GM12878 (cell line): Measurements from ENCODE around the gene SLC16A10.

Experiments used
- CTCF ChIP-seq, 3 experiments: IDR thresholded peaks in 2 of 3; conservative IDR thresholded peaks in 1 of 3; 2 replicates each; pipeline ENCODE4 v1.5.1; 2011; ENCODE audit warnings: low read depth in 3 of 3, low read length in 3 of 3, mild to moderate bottlenecking in 3 of 3, control low read depth in 2 of 3, moderate library complexity in 2 of 3, inconsistent platforms in 1 of 3, mixed read lengths in 1 of 3; ENCODE audit not compliant: control insufficient read depth in 2 of 3, insufficient read depth in 1 of 3; ENCODE audit errors: extremely low read depth in 1 of 3
- EP300 ChIP-seq, 2 experiments: fragments of 150-350 bp in 1 of 2; IDR thresholded peaks; 2 replicates each; pipeline ENCODE4 v1.6.1; 2011 to 2012; ENCODE audit warnings: low read depth in 2 of 2, low read length in 2 of 2, borderline replicate concordance in 1 of 2, improper control_type of control experiment in 1 of 2, inconsistent platforms in 1 of 2; ENCODE audit not compliant: control insufficient read depth in 1 of 2
- ESRRA ChIP-seq: IDR thresholded peaks from 2 replicates; pipeline ENCODE4 v1.6.1; 2012; ENCODE audit warnings: mild to moderate bottlenecking, low read length, improper control_type of control experiment
- HCFC1 ChIP-seq: fragments of 150-350 bp; IDR thresholded peaks from 2 replicates; pipeline ENCODE4 v1.6.1; 2014; ENCODE audit warnings: low read length
- MAX ChIP-seq: IDR thresholded peaks from 2 replicates; pipeline ENCODE4 v1.6.1; 2012; ENCODE audit warnings: low read depth, low read length, improper control_type of control experiment
- MTA2 ChIP-seq: fragments of 450-650 bp; IDR thresholded peaks from 2 replicates; pipeline ENCODE4 v1.6.1; 2016; ENCODE audit warnings: low read depth, mild to moderate bottlenecking, moderate library complexity
- POLR2AphosphoS5 ChIP-seq: IDR thresholded peaks from 2 replicates; pipeline ENCODE4 v1.6.1; 2011; ENCODE audit warnings: mild to moderate bottlenecking, low read length, inconsistent platforms
- RFX5 ChIP-seq: IDR thresholded peaks from 2 replicates; pipeline ENCODE4 v1.6.1; 2011; ENCODE audit warnings: low read depth, low read length, improper control_type of control experiment
- SUPT20H ChIP-seq: IDR thresholded peaks from 2 replicates; pipeline ENCODE4 v1.6.1; 2011; ENCODE audit warnings: low read depth, mild to moderate bottlenecking, low read length, moderate library complexity, borderline replicate concordance; ENCODE audit not compliant: control insufficient read depth
- ZNF274 ChIP-seq: IDR thresholded peaks from one replicate; pipeline ENCODE4 v1.8.0; 2011; ENCODE audit not compliant: insufficient read length, insufficient read depth

DNA sequence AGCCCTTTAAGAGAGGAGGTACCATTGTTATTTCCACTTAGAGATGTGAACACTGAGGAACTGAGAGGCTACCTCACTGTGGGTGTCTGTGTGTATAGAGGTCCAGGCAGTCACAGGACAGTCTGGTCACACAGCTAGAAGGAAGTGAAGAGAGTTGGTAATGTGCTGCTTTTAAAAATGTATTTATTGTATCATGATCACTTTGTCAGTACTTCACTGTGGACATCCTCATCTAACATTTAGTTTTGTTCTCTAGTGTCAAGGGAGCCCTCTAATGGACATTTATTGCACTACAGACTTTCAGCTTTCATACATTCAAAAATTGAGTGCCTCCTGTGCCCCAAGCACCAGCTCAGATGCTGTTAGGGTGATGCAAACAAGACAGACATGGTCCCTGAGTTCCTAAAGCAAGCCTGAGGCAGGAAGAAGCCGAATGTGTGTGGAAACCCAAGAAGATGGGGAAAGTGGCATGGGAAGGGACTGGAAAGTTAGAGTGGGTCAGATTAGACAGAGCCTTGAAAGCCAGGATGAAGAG is 123.0 kb downstream of the SLC16A10 start:
- TF ChIP-seq POLR2AphosphoS5 = no peak
- no peak for TF ChIP-seq MTA2
- no peak for TF ChIP-seq EP300 (IDR thresholded peaks at IDR 0.05; ENCODE audit: borderline replicate concordance in 1 of 2, control insufficient read depth in 1 of 2, low read depth in 2 of 2, low read length in 2 of 2)
- no peak for TF ChIP-seq ESRRA
- TF ChIP-seq RFX5 = no peak
- TF ChIP-seq CTCF (IDR thresholded peaks at IDR 0.05 in 2 of 3, conservative IDR thresholded peaks at IDR 0.05 in 1 of 3; ENCODE audit: control insufficient read depth in 2 of 3, extremely low read depth in 1 of 3, insufficient read depth in 1 of 3, low read depth in 3 of 3, low read length in 3 of 3) = peak; percentile 65 to 78 (median 76)
- TF ChIP-seq MAX = no peak
- no peak for TF ChIP-seq HCFC1
- TF ChIP-seq SUPT20H = no peak
- no peak for TF ChIP-seq ZNF274
